ENCODE results near the gene FBXL4.
"Not testable (repeated sequence)": the region's sequence is repeated elsewhere in the genome, so short reads cannot be mapped to it uniquely, and the experiment has no call there.

The FBXL4 gene

GRCh38 chr6:98946266-98946878 lies 1.4 kb downstream of the FBXL4 start:
- DNase-seq (ENCODE audit: low read depth in 4 of 4, low spot score in 1 of 4), result no peak

GRCh38 chr6:98945311-98946115 lies 2.2 kb downstream of the FBXL4 start:
- no peak for DNase-seq (ENCODE audit: low read depth in 4 of 4, low spot score in 1 of 4)

- DNase-seq (ENCODE audit: low read depth in 4 of 4, low spot score in 1 of 4), result no peak
Measured at GRCh38 chr6:98944598-98945081, 3.1 kb downstream of the FBXL4 start.

- no peak for DNase-seq (ENCODE audit: low read depth in 4 of 4, low spot score in 1 of 4)
Measured at GRCh38 chr6:98944168-98944567, 3.6 kb downstream of the FBXL4 start.

- DNase-seq (ENCODE audit: low read depth in 4 of 4, low spot score in 1 of 4), result no peak
Measured at GRCh38 chr6:98942263-98942803, 5.4 kb downstream of the FBXL4 start.

- no peak for DNase-seq (ENCODE audit: low read depth in 4 of 4, low spot score in 1 of 4)
Measured at GRCh38 chr6:98941319-98941718, 6.4 kb downstream of the FBXL4 start.

- DNase-seq (ENCODE audit: low read depth in 4 of 4, low spot score in 1 of 4), result no peak
Measured at GRCh38 chr6:98937351-98937750, 10.4 kb downstream of the FBXL4 start.

GRCh38 chr6:98932381-98932780 lies 15.4 kb downstream of the FBXL4 start:
- DNase-seq (ENCODE audit: low read depth in 4 of 4, low spot score in 1 of 4), result no peak

- no peak for DNase-seq (ENCODE audit: low read depth in 4 of 4, low spot score in 1 of 4)
Measured at GRCh38 chr6:98931696-98932095, 16.1 kb downstream of the FBXL4 start.

GRCh38 chr6:98929498-98930060 lies 18.2 kb downstream of the FBXL4 start:
- DNase-seq (ENCODE audit: low read depth in 4 of 4, low spot score in 1 of 4), result no peak

- no peak for DNase-seq (ENCODE audit: low read depth in 4 of 4, low spot score in 1 of 4)
Measured at GRCh38 chr6:98928688-98929087, 19.1 kb downstream of the FBXL4 start.

- no peak for DNase-seq (ENCODE audit: low read depth in 4 of 4, low spot score in 1 of 4)
Measured at GRCh38 chr6:98927534-98927933, 20.2 kb downstream of the FBXL4 start.

- DNase-seq (ENCODE audit: low read depth in 4 of 4, low spot score in 1 of 4), result no peak
Measured at GRCh38 chr6:98925831-98926230, 21.9 kb downstream of the FBXL4 start.

- no peak for DNase-seq (ENCODE audit: low read depth in 4 of 4, low spot score in 1 of 4)
Measured at GRCh38 chr6:98924647-98925046, 23.1 kb downstream of the FBXL4 start.

GRCh38 chr6:98920904-98921431 lies 26.8 kb downstream of the FBXL4 start:
- DNase-seq (ENCODE audit: low read depth in 4 of 4, low spot score in 1 of 4), result no peak

- not testable (repeated sequence) for DNase-seq (ENCODE audit: low read depth in 4 of 4, low spot score in 1 of 4)
Measured at GRCh38 chr6:98910946-98911345, 36.8 kb downstream of the FBXL4 start.

GRCh38 chr6:98909236-98909635 lies 38.5 kb downstream of the FBXL4 start:
- no peak for DNase-seq (ENCODE audit: low read depth in 4 of 4, low spot score in 1 of 4)

- not testable (repeated sequence) for DNase-seq (ENCODE audit: low read depth in 4 of 4, low spot score in 1 of 4)
Measured at GRCh38 chr6:98906342-98906741, 41.4 kb downstream of the FBXL4 start.

GRCh38 chr6:98905759-98906158 lies 42.0 kb downstream of the FBXL4 start:
- no peak for DNase-seq (ENCODE audit: low read depth in 4 of 4, low spot score in 1 of 4)

GRCh38 chr6:98904096-98904495 lies 43.6 kb downstream of the FBXL4 start:
- no peak for DNase-seq (ENCODE audit: low read depth in 4 of 4, low spot score in 1 of 4)

GRCh38 chr6:98900706-98901105 lies 47.0 kb downstream of the FBXL4 start:
- DNase-seq (ENCODE audit: low read depth in 4 of 4, low spot score in 1 of 4), result no peak

- no peak for DNase-seq (ENCODE audit: low read depth in 4 of 4, low spot score in 1 of 4)
Measured at GRCh38 chr6:98894810-98895209, 52.9 kb downstream of the FBXL4 start.

All from stimulated activated CD4-positive, alpha-beta T cell treated with anti-CD3 and anti-CD28 coated beads, Interleukin-1b, Interleukin-23, amount 100 ng/mL, for 24 hours (primary cell).